ENCODE measurements around the gene CCDC124.
"Not testable (repeated sequence)": the region's sequence is repeated elsewhere in the genome, so short reads cannot be mapped to it uniquely, and the experiment has no call there.

CCDC124 gene

DNA sequence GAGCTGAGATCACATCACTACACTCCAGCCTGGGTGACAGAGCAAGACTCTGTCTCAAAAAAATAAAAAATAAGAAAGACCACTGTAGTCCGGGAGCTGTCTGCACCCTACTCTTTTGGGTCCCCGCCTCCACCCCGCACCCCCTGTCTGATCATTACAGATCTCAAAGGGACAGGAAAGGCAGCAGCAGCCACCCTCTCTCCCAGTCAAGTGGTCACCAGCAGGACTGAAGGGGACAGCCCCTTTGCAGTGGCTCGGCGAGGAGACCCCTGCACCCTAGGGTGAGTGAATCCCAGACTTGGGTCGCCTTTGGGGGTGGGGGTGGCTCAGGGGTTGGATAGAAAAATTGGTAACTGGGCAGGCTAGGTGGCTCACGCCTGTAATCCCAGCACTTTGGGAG is 21.6 kb downstream of the CCDC124 start:
- no peak for ATAC-seq

DNA sequence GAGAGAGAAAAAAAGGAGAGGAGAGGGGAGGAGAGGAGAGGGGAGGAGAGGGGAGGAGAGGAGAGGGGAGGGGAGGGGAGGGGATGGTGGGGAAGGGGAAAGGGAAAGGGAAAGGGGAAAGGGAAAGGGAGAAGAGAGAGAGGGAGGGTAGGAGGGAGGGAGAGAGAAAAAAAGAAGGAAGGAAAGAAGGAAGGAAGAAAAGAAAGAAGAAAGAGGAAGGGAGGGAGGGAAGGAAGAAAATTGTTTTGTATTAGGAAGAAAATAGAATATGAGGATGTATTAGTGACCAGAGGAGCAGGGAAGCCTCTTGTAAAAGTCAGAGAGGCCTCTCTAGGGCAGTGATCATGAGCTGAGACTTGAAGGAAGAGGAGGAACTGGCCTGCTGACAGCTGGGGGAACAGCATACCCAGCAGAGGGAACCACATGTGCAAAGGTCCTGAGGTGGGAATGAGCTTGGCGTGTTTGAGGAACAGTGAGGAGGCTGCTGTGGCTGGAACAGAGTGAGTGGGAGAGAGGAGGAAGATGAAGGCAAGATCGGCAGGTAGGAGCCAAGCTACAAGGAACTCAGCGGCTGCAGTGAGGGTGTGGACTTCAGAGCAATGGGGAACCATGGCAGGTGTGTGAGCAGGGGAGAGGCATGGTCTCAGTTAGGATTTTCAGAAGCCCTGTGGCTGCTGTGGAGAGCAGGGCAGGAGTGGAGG is 24.5 kb downstream of the CCDC124 start:
- ATAC-seq, result no peak

DNA sequence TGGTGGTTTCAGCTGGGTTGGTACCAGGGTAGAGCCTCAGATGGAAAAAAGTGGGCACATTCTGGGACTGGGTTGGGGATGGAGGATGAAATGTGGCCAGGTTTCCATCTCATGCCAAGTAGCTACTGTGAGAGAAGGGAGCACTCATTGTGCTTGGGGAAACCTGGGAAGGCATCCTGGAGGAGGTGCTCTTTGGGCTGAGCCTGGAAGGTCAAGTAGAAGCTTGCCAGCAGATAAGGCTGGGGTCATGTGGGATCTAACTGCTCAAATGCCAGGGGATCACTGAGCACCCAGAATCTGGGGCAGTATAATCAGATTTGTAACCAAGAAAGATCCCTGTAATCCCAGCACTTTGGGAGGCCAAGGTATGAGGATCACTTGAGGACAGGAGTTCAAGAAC is 25.1 kb downstream of the CCDC124 start:
- ATAC-seq, result no peak

DNA sequence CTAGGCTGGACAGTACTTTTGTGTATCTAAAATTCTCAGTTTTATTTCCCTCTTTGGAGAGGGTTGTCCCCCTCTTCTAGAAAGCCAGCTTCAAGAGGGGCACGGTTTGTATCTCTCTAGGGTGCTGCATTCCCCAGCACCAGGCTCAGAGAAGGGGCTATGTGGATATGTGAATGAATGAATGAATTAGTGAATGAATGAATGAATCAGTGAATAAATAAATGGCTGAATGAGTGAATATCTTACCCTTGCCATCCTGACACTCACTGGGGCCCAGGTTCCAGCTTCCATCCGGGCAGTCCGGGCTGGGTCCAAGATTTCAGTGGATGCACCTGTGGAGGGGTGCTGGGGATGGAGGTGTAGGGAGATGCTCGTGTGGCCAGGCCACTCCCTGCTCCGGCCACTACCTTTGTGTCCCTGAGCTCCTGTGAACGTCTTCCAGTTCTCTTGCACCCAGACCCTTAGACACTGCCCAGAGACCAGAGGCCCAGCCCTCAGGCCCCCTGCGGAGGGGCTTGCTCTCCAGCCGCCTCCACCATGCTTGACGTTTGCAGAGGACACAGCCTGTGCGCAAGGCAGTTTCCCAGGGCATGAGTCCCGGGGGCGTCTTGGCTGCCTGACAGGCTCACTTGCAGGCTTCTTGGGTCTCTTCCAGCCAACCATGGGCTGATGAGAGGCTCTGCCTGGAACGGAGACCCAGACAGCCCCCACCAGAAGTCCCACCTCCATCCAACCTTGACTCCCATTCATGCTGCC is 31.3 kb downstream of the CCDC124 start:
- no peak for ATAC-seq

DNA sequence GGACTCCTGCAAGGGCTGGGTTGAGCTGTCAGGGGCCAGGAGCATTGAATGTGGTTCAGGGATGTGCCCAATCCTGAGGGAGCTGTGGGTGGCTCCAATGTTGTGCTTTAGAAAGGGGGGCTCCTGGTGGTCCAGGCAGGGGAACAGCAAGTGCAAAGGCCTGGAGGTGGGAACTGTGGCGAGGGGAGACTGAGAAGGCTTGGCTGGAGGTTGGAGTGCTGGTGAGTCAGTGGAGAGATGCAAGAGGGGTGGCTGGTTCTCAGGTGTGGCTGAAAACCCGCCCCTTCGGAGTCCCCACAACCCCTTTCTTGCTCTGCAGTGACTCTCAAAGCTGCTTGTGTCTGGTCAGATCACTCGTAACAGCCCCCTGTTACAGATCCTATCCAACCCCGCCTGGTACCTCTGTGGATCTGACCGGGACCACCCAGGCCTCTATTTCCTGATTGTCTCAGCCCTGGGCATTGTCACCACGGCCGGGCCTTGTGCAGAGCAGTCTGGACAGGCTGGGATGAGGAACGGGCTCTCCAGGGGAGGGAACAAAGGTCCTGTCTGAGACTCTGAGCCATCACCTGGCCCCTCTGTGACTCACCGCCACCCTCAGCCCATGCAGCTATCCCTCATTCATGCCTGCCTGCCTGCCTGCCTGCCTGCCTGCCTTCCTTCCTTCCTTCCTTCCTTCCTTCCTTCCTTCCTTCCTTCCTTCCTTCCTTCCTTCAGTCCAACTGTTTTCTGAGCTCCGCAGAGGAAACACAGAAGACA is 32.7 kb downstream of the CCDC124 start:
- ATAC-seq, result no peak

DNA sequence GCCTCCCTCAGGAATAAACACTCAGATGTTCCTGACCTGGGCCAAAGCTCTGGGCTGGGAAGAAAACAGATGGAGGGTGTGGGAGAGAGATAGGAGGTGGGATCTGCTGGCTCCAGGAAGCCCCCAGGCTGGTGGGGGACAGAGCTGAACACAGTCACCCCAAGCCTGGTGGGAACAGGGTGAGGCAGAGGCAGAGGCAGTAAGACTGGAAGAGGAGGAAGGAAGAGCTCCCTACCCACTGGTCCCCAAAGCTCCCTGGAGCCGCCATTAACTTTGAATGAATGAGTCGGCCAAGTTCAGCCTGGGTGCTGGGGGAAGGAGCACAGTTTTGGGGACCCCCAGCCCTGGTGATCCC is 33.3 kb downstream of the CCDC124 start:
- ATAC-seq, result no peak

DNA sequence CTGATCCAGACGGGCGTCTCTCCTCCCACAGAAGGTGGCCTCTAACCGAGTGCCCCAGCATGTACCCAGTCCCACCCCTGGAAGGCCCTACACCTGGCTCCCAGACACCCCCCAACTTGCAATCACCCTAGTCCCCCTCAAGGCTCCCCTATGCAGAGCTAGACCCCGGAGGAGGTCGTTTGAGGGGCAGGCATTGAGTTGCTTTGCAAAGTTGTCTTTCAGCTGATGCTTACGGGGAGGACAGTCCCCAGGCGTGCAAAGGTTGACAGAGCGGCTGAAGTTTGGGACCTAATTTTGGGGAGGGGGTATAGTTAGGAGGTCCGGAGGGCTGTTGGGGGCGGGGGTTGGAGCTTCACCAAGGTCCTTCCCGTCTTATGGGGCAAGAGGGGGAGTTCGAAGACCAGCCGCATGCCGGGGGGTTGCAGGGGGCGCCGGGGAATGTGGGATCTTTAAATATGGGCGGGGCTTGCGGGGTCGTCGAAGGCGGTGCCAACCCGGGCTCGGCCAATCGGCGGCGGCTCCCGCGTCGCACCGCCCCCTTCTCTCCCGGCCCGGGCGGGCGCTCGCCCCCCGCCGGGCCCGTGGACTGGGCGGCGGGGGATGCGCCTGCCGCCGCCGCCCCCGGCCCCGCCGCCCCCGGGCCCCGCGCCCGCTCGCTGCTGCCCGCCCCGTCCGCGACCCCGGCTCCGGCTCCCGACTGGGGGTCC is 33.9 kb downstream of the CCDC124 start, which contains the start of gene KCNN1:
TSS of gene KCNN1 (plus strand) at position 558 of the 707 bp plus-strand sequence. CDS start 6,782 bp downstream, outside the sequence.
- no peak for ATAC-seq

DNA sequence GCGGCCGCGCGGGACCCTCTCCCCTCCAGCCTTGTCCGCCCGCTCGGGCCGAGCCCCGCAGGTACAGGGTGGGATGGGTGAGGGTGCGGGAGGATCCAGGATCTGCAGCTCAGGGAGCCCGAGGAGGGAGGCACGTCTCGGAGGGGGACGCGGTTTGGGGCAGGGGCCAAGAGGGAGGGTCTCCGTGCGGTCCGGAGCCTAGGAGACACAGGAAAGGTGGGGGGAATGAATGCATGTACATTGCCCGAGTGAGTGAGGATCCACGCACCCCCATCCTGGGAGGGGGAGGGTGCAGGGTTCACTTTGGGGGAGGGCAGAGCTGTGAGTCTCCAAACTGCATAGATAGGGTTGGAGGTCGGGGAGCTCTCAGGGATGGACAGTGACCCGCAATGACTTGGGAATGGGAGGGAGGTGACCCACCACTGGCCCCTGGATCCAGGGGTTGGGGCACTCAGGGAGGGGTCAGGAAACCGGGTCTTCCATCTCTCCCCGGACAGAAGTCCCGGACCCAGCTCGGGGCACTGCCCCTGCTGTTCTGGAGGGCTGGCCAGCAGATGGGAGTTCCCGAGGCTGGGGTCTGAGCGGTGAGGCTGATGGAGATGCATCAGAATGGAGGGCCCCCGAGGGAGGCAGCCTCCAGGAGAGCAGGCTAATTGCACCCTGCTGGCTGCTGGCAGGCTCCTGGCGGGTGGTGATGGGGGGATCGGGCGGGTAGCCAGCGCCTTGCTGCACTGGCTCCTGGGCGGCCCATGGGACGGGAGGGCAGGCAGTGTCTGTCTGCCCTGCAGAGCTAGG is 34.6 kb downstream of the CCDC124 start:
- no peak for ATAC-seq

DNA sequence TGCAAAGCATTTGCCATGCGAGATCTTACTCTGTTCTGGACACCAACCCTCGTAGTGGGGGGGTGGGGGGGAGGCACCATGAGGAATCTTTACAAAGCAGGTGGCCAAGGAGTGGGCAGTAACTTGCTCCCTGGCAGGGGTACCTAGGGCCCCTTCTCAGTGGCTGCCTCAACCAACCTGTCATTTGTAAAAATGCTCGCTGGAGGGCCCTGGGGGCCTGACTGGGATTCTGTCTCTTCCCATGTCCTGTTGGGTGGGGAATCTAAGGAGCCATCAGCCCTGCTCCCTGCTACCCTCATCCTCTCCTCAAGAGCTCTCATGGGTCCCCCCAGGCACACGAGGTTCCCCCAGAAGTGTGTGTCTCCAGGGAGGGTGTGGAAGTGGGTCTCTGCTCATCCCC is 35.5 kb downstream of the CCDC124 start:
- ATAC-seq, result no peak

DNA sequence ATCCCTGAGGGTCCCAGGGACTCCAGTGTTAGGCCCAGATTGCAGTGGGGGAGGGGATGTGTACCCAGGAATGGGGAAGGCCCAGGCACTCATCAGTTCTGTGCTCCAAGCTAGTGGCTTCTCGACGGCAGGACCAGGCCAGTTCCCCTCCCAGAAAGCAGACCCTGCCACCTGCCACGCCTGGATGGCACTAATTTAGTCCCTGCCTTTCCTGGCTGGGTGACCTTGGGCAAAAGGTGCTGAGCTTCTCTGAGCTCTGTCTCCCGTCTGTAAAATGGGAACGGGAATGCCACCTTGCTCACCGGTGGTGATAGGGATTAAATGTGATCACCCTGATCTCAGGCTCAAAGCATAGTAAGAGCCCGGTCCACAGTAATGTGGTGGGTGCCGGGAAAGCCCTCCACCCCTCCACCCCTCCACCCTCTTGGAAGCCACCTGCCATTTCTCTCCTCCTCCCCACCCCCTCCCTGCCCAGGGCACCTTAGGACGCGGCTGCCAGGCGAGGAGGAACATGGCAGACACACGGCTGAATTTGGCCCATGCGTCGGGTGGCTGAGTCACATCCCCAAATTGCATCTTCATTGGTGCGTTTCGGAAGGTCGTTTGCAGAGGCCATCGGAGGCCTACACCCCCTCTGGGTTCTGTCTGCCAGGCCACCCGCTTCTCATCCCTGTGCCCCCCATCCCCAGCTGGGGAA is 36.4 kb downstream of the CCDC124 start:
- ATAC-seq, result no peak

DNA sequence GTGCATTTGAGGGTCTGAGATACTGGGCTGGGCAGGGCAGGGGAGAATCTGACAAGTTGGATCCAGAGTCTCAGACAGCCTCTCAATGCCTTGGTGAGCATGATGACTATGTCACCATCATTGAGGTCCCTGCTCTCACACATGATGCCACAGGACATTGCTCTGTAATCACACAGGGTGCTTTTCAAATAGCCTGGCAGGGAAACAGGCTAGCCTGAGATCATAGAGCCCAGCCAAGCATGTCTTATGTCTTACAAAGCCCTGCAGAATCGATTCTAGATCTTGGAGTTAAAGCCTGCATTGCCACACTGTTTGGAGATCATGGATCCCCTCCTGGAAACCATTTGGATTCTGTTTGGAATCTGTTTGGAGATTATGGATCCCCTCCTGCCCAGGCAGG is 39.4 kb downstream of the CCDC124 start:
- ATAC-seq, result no peak

DNA sequence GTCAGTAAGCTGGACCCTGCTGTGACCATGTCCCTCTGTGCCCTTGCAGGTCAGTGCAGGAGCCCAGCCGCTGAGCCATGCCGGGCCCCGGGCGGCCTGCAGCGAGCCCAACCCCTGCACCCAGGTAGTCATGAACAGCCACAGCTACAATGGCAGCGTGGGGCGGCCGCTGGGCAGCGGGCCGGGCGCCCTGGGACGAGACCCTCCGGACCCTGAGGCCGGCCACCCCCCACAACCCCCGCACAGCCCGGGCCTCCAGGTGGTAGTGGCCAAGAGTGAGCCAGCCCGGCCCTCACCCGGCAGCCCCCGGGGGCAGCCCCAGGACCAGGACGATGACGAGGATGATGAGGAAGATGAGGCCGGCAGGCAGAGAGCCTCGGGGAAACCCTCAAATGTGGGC is 40.9 kb downstream of the CCDC124 start:
- ATAC-seq, result no peak

DNA sequence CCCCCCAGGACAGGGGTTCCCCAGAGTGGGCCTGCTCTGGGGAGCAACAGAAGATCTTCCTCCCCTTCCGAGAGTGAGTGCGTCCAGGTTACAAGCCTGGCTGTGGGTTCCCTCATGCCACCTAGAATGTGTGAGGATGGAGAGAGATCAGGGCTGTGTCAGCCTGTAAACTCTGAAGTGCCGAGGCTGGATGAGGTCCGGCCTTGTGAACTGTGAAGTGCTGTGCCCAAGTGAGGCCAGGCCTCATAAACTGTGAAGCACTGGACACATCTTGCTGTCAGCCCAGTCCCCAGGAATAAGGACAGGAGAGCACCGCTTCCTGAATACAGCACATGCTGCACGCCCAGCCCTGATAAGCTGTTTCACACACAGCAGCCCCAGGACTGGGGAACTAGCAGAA is 41.7 kb downstream of the CCDC124 start:
- ATAC-seq, result no peak

DNA sequence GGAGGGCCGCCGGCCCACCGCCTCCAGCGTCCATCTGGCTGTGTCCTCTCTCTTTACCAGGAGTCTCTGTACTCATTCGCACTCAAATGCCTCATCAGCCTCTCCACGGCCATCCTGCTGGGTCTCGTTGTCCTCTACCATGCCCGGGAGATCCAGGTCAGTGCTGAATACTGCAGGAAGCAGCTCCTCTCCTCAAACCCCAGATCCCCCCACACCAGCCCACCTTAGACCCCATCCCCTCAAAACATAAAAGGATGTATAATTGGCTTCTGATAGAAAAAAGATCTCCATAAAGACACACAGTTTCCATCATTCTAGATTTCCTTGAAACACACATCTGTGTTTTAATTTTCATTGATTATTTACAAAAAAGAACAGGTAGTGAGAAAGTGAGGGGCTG is 42.2 kb downstream of the CCDC124 start:
- ATAC-seq, result no peak

DNA sequence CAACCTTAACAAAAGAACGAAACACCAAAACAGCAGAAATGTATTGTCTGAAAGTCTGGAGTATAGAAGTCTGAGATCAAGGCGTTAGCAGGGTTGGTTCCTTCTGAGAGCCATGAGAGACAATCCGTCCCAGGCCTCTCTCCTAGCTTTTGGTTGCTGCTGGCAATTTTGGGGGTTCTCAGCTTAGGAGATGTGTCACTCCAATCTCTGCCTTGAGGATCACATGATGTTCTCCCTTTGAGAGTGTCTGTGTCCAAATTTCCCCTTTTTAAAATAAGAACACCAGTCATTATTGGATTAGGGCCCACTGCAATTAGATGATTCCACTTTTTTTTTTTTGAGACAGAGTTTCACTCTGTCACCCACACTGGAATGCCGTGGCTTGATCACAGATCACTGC is 44.2 kb downstream of the CCDC124 start:
- ATAC-seq, result no peak

DNA sequence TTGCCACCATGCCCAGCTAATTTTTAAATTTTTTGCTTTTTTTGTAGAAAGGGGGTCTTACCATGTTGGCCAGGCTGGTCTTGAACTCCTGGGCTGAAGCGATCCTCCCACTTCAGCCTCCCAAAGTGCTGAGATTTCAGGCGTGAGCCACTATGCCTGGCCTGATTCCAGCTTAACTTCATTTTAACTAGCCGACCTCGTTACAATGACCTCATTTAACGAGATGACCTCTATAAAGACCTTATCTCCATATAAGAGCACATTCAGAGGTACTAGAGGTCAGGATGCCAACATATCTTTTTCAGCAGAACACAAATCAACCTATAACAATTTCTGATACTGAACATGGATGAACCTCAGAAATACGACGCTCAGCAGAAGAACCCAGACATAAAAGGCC is 44.7 kb downstream of the CCDC124 start:
- ATAC-seq, result no peak

DNA sequence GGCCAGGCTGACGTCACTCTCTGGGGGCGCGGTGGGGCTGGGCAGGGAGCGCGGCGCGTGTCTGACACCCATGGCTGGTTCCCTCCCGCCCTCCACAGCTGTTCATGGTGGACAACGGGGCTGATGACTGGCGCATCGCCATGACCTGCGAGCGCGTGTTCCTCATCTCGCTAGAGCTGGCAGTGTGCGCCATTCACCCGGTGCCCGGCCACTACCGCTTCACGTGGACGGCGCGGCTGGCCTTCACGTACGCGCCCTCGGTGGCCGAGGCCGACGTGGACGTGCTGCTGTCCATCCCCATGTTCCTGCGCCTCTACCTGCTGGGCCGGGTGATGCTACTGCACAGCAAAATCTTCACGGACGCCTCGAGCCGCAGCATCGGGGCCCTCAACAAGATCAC is 48.8 kb downstream of the CCDC124 start:
- no peak for ATAC-seq

DNA sequence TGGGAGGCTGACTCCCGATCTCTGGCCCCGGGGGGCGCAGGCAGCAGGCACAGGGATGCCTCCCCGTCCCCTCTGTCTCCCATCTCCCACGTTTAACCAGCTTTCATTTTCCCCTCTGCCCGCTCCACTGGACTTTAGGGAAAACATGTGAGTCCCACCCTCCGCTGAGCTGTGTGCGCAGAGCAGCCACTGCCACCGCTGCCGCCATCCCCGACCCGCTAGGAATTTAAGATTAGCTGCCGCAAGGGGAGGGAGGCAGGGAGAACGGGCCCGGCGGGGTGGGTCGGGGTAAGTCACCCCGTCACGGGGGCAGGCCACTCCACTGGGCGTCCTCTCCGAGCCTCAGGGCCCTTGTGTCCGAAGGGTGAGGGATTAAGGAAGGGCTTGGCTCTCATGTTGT is 49.6 kb downstream of the CCDC124 start:
- no peak for ATAC-seq

DNA sequence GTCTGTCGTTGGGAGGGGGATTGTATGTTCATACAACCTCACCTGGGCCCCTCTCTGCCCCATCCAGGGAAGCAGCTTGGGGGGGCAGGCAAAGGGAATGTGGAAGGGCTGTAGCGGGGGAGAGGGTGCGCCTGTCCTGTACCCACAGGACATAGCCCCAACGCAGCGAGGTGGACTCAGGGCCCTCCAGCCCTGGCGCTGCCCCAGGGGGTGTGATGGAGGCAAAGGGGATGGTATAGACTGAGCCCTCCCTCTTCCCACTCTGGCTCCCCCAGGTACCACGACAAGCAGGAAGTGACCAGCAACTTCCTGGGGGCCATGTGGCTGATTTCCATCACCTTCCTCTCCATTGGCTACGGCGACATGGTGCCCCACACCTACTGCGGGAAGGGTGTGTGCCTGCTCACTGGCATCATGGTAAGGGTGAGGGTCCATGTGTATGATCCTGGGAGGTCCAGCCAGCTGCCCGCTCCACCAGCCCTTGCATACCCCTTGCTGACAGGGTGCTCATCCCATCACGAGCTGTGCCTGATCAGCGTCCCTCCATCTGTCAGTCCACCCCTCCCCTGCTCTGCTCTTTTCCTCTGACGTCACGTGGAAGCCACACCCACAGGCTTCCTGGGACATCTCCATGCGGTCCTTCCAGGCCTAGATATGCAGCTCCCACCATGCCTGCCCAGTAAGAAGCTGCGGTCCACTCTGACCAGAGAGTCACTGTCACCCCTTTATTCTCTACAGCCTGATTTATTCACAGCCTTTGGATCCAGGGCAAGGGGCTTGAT is 52.4 kb downstream of the CCDC124 start:
- no peak for ATAC-seq

DNA sequence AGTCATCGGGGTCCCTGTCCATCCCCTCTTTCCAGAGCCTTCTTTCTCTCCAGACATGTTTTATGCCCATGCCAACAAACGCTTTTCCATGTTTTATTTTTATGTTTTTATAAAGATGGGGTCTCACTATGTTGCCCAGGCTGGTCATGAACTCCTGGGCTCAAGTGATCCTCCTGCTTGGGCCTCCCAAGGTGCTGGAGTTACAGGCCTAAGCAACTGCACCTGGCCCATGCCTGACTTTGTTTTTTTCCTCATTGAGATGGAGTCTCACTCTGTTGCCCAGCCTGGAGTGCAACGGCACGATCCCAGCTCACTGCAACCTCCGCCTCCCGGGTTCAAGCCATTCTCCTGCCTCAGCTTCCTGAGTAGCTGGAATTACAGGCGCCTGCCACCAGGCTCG is 53.8 kb downstream of the CCDC124 start:
- not testable (repeated sequence) for ATAC-seq

DNA sequence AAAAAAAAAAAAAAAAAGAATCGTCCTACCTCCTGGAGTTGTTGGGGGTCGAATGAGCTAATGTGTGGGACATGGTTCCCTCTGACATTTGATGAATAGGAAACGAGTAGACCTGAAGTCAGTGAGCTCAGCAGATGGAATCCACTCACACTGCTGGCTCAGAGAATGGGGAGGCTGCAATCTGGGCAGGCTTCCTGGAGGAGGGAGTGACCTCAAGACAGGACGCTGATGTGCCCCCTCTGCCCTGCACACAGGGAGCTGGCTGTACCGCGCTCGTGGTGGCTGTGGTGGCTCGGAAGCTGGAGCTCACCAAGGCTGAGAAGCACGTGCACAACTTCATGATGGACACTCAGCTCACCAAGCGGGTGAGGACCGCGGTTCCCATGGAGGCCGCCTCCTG is 55.3 kb downstream of the CCDC124 start:
- ATAC-seq, result no peak
